Ovary (tissue), 3 donors: Measurements from ENCODE around the gene EXOC2.

ENCODE experiments used
- EP300 ChIP-seq: sonication (generic); formaldehyde crosslinking; IDR thresholded peaks from one replicate; pipeline ENCODE4 v1.6.1; 2017; ENCODE audit warnings: antibody characterized with exemption
- POLR2A ChIP-seq: fragments of 450-650 bp; IDR thresholded peaks from one replicate; pipeline ENCODE4 v1.6.1; 2017; ENCODE audit warnings: antibody characterized with exemption, mild to moderate bottlenecking, moderate library complexity
- TF ChIP-seq, protein P1 (sequence below), 3 donors: fragments of 450-650 bp in 2 of 3; fragments of 200-600 bp in 1 of 3; IDR thresholded peaks; one replicate each; pipeline versions ENCODE4 v1.5.1 to v1.8.0; 2016 to 2022; ENCODE audit warnings: antibody characterized with exemption in 3 of 3, mild to moderate bottlenecking in 1 of 3
- donor health status: DM: no; HTN: no; CAD: no.

DNA sequence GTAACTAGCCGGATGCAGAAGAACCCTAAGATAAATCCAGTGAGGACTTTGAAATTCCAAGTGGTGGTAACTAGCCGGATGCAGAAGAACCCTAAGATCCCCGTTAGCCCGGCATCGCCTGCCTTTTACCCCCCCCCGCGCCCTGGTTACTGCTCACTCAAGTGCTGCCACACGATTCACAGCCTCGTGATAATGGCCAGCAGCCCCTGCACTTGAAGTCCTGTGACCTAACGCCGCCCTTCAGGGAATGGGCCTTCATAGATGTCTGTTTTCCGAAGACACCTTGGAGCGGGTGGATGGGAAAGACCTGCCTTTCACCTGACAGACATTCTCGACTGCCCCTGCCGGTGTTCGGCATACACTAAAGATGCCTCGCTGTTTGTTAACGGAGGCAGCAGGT lies 163.9 kb downstream of the EXOC2 start:
- TF ChIP-seq, protein P1, sequence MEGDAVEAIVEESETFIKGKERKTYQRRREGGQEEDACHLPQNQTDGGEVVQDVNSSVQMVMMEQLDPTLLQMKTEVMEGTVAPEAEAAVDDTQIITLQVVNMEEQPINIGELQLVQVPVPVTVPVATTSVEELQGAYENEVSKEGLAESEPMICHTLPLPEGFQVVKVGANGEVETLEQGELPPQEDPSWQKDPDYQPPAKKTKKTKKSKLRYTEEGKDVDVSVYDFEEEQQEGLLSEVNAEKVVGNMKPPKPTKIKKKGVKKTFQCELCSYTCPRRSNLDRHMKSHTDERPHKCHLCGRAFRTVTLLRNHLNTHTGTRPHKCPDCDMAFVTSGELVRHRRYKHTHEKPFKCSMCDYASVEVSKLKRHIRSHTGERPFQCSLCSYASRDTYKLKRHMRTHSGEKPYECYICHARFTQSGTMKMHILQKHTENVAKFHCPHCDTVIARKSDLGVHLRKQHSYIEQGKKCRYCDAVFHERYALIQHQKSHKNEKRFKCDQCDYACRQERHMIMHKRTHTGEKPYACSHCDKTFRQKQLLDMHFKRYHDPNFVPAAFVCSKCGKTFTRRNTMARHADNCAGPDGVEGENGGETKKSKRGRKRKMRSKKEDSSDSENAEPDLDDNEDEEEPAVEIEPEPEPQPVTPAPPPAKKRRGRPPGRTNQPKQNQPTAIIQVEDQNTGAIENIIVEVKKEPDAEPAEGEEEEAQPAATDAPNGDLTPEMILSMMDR (IDR thresholded peaks at IDR 0.05), result no peak
- TF ChIP-seq POLR2A, result no peak
- no peak for TF ChIP-seq EP300
